Liver (tissue), 3 donors: ENCODE data around the gene SLC6A2.

ENCODE experiments used
- CTCF ChIP-seq: fragments of 150-350 bp; IDR thresholded peaks from 2 replicates; pipeline ENCODE4 v1.5.1; 2017; ENCODE audit warnings: improper control_type of control experiment, low read depth, low read length; ENCODE audit not compliant: missing input control
- EGR1 ChIP-seq, 2 donors: IDR thresholded peaks; 2 replicates each; pipeline ENCODE4 v1.6.1; 2016 to 2018; ENCODE audit warnings: antibody characterized with exemption in 2 of 2, low read depth in 2 of 2
- YY1 ChIP-seq: IDR thresholded peaks from 2 replicates; pipeline ENCODE4 v1.6.1; 2016; ENCODE audit warnings: antibody characterized with exemption, mild to moderate bottlenecking
- donor health status: healthy.
- donor health status: healthy.

- no peak for TF ChIP-seq CTCF
- TF ChIP-seq EGR1 (IDR thresholded peaks at IDR 0.05; ENCODE audit: low read depth in 2 of 2) = no peak
- no peak for TF ChIP-seq YY1
Observed at GRCh38 chr16:55699616-55700015, 43.8 kb downstream of the SLC6A2 start.
